ENCODE results near the gene SMCO4.

SMCO4 gene

GRCh38 chr11:93526641-93527583 is 16.3 kb downstream of the SMCO4 start:
- DNase-seq: no peak

- no peak for DNase-seq
Measured at GRCh38 chr11:93526346-93526633, 16.9 kb downstream of the SMCO4 start.

GRCh38 chr11:93525601-93526345 is 17.4 kb downstream of the SMCO4 start:
- no peak for DNase-seq

GRCh38 chr11:93524858-93525257 is 18.3 kb downstream of the SMCO4 start:
- no peak for DNase-seq

GRCh38 chr11:93524173-93524536 is 19.0 kb downstream of the SMCO4 start:
- no peak for DNase-seq

- DNase-seq: no peak
Measured at GRCh38 chr11:93520726-93521509, 22.3 kb downstream of the SMCO4 start.

- no peak for DNase-seq
Measured at GRCh38 chr11:93519179-93519578, 24.0 kb downstream of the SMCO4 start.

- no peak for DNase-seq
Measured at GRCh38 chr11:93518081-93518480, 25.1 kb downstream of the SMCO4 start.

GRCh38 chr11:93517611-93518010 is 25.6 kb downstream of the SMCO4 start:
- no peak for DNase-seq

- no peak for DNase-seq
Measured at GRCh38 chr11:93517041-93517440, 26.1 kb downstream of the SMCO4 start.

- DNase-seq: no peak
Measured at GRCh38 chr11:93515441-93516025, 27.7 kb downstream of the SMCO4 start.

GRCh38 chr11:93514712-93515111 is 28.5 kb downstream of the SMCO4 start:
- no peak for DNase-seq

- no peak for DNase-seq
Measured at GRCh38 chr11:93513772-93514171, 29.4 kb downstream of the SMCO4 start.

GRCh38 chr11:93512949-93513667 is 30.1 kb downstream of the SMCO4 start:
- no peak for DNase-seq

GRCh38 chr11:93512073-93512475 is 31.1 kb downstream of the SMCO4 start:
- DNase-seq: no peak

- DNase-seq: no peak
Measured at GRCh38 chr11:93510196-93510873, 32.9 kb downstream of the SMCO4 start.

GRCh38 chr11:93507517-93507916 is 35.7 kb downstream of the SMCO4 start:
- no peak for DNase-seq

- no peak for DNase-seq
Measured at GRCh38 chr11:93505703-93506102, 37.5 kb downstream of the SMCO4 start.

- DNase-seq: no peak
Measured at GRCh38 chr11:93504110-93505095, 38.8 kb downstream of the SMCO4 start.

- DNase-seq: no peak
Measured at GRCh38 chr11:93501856-93502255, 41.3 kb downstream of the SMCO4 start.

- DNase-seq: no peak
Measured at GRCh38 chr11:93500759-93501158, 42.4 kb downstream of the SMCO4 start.

All from KG1 (cell line).